HPDE6-E6E7 (cell line): Measurements from ENCODE around the gene PHETA2.

ENCODE experiments used
- DNase-seq: peaks from one replicate; pipeline ENCODE4 v3.0.0; 2011; ENCODE audit warnings: missing footprints; ENCODE audit errors: extremely low spot score

PHETA2 gene

GRCh38 chr22:42074132-42074811 lies at the start of gene PHETA2:
Gene PHETA2, plus strand, starts transcription at chr22:42074248. Its CDS starts 3,046 bp downstream, at chr22:42077294.
- no peak for DNase-seq

GRCh38 chr22:42025421-42025820 lies 48.6 kb upstream of the PHETA2 start:
- no peak for DNase-seq

- no peak for DNase-seq
Measured at GRCh38 chr22:42026705-42027104, 47.3 kb upstream of the PHETA2 start.

- no peak for DNase-seq
Measured at GRCh38 chr22:42033263-42034181, 40.5 kb upstream of the PHETA2 start.

GRCh38 chr22:42035256-42035655 lies 38.8 kb upstream of the PHETA2 start:
- no peak for DNase-seq

GRCh38 chr22:42039271-42039670 lies 34.8 kb upstream of the PHETA2 start:
- DNase-seq = no peak

GRCh38 chr22:42041784-42042183 lies 32.3 kb upstream of the PHETA2 start:
- DNase-seq = no peak

- no peak for DNase-seq
Measured at GRCh38 chr22:42050641-42051180, 23.3 kb upstream of the PHETA2 start.

GRCh38 chr22:42052765-42053164 lies 21.3 kb upstream of the PHETA2 start:
- DNase-seq = no peak

- no peak for DNase-seq
Measured at GRCh38 chr22:42056757-42057511, 17.1 kb upstream of the PHETA2 start.

GRCh38 chr22:42060489-42060888 lies 13.6 kb upstream of the PHETA2 start:
- DNase-seq = no peak

- DNase-seq = no peak
Measured at GRCh38 chr22:42061041-42061440, 13.0 kb upstream of the PHETA2 start.

- no peak for DNase-seq
Measured at GRCh38 chr22:42062506-42063170, 11.4 kb upstream of the PHETA2 start.

GRCh38 chr22:42064629-42065028 lies 9.4 kb upstream of the PHETA2 start:
- no peak for DNase-seq

GRCh38 chr22:42065438-42066125 lies 8.5 kb upstream of the PHETA2 start:
- no peak for DNase-seq

GRCh38 chr22:42066126-42066761 lies 7.8 kb upstream of the PHETA2 start:
- DNase-seq = no peak

- DNase-seq = no peak
Measured at GRCh38 chr22:42066937-42067336, 7.1 kb upstream of the PHETA2 start.

- DNase-seq = no peak
Measured at GRCh38 chr22:42067671-42068251, 6.3 kb upstream of the PHETA2 start.

GRCh38 chr22:42068291-42068690 lies 5.8 kb upstream of the PHETA2 start:
- no peak for DNase-seq
